ENCODE measurements around the gene MAD1L1. TPM values are rescaled to one million over a fixed set of nuclear protein-coding genes. Genes with fewer than 3 reads are reported as not detected.

MAD1L1 gene
- total RNA-seq, 4 donors from 2014 or later = 21.0 to 49.7 (median 29.8) TPM

DNA sequence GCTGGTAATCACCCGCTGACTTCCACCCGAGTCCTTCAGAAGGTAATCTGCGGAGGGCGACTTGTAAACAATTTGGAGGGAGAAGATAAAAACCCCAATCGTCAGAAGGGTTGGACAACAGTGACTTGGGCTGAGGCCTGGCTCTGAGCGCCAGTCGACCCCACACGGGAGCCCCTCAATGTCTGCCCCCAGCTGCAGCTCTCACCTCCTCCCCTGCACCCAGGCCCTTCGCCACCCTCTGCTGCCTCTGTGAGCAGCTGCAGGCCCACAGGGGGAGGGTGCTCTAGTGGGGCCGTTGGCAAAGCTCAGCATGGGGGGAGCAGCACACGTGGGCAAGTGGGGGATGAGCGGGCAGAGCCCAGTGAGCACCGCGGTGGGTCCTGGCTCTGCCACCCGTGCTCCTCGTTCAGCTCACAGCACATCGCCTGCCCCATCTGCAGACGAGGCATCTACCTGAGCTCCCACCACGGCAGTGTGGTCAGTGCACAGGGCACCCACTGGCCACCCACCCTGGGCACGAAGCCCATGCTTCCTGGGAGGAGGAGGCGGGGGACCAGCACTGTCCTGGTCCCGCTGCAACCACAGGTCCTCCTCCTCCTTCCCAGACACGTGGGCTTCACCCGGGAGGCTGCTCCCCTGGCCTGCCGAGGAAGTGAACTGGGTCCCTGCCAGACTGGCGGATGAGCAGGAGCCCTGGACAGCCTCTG lies 282.1 kb downstream of the MAD1L1 start:
- TF ChIP-seq, protein P1, sequence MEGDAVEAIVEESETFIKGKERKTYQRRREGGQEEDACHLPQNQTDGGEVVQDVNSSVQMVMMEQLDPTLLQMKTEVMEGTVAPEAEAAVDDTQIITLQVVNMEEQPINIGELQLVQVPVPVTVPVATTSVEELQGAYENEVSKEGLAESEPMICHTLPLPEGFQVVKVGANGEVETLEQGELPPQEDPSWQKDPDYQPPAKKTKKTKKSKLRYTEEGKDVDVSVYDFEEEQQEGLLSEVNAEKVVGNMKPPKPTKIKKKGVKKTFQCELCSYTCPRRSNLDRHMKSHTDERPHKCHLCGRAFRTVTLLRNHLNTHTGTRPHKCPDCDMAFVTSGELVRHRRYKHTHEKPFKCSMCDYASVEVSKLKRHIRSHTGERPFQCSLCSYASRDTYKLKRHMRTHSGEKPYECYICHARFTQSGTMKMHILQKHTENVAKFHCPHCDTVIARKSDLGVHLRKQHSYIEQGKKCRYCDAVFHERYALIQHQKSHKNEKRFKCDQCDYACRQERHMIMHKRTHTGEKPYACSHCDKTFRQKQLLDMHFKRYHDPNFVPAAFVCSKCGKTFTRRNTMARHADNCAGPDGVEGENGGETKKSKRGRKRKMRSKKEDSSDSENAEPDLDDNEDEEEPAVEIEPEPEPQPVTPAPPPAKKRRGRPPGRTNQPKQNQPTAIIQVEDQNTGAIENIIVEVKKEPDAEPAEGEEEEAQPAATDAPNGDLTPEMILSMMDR (IDR thresholded peaks at IDR 0.05; ENCODE audit: low read depth) = no peak

DNA sequence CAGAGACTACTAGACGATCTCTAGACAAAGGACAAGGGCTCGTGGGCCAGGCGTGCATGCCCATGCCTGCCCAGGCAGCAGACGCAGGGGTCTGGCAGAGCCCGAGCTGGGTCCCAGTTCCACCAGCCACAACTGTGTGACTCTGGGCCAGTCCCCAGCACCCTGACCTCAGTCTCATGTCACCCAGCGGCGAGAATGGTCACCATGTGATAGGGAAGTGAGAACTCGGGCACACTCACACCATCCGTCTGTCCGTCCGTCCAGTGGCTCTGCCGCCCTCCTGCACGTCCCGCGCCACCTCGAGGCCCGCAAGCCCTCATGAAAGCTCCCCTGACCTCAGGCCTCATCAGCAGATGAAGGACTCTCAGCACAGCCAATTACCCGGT lies 282.7 kb downstream of the MAD1L1 start:
- TF ChIP-seq, protein P1 (IDR thresholded peaks at IDR 0.05; ENCODE audit: low read depth) = no peak

DNA sequence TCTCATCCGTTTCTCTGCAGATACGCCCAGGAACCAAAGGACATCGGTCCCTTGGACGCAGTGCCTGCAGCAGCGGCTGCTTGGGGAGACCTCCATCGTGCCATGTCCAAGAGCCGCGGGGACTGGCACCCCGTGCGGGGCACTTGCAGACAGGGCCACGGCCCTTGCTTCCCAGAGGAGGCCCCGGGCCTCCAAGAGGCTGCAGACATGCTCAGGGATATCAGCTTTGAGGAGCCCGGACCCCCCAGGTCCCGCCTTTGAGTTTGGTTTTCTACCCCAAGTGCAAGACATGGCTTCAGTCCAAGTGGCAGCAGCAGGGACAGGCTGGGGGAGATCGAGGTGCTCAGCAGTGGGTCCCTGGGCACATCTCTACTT lies 283.1 kb downstream of the MAD1L1 start:
- TF ChIP-seq, protein P1 (IDR thresholded peaks at IDR 0.05; ENCODE audit: low read depth) = no peak

DNA sequence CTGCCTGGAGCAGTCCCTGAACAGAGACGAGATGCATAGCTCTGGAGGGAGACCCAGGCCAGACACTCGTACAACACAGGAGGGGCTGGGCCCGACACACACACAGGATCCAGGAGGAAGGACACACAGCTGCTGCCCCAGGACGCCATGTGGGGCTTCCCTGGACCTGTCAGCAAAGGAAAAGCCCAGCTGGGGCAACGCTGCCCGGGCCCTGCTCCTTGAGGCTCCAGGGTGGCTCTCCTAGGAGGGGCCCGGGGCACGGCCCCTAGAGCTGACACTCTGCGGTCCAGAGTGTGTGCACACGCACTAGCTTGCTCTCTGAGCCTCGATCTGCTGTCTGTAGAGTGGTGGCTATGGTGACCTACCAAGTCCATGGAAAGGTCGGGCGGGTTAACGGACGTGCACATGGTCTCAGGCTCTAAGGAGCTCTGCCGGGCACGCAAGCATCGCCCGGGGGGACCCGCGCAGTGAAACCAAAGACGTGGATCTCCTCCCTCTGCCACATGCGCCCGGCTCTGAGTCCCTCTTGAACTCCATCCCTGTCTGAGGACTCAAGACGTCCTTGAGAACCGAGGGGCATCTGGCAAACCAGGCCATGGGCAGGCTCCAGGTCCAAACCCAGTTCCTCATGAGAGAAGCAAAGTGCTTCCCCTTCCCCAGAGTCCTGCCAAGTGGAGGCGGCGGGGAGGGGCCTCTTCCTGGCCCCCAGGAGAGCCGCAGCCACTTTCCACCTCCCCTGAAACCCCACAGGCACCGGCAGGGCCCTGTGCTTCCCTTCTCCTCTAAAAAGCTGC lies 283.7 kb downstream of the MAD1L1 start:
- TF ChIP-seq, protein P1 (IDR thresholded peaks at IDR 0.05; ENCODE audit: low read depth) = no peak

DNA sequence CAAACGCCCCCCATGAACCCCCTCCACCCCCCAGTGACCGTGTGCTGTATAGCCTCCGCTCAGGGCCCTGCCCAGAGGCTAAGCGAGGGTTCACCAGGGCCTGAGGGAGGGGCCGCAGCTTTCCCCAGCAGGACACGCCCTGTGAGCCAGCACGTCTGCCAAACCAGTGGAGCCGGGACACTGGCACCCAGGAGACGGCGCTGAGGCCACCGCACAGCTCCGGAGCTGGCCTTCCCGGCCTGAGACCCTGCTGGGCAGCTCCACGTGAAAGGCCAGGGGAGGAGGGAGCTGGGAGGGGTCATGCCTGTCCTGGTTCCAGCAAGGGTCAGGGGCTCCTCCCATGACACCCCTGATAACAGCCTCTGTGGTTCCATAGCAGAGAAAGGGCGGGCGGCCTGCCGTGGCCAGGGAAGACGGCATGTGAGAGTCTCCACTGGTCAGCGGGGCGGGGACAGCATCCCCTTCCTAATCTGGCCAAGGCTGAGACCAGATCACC lies 284.4 kb downstream of the MAD1L1 start:
- TF ChIP-seq, protein P1 (IDR thresholded peaks at IDR 0.05; ENCODE audit: low read depth) = no peak

DNA sequence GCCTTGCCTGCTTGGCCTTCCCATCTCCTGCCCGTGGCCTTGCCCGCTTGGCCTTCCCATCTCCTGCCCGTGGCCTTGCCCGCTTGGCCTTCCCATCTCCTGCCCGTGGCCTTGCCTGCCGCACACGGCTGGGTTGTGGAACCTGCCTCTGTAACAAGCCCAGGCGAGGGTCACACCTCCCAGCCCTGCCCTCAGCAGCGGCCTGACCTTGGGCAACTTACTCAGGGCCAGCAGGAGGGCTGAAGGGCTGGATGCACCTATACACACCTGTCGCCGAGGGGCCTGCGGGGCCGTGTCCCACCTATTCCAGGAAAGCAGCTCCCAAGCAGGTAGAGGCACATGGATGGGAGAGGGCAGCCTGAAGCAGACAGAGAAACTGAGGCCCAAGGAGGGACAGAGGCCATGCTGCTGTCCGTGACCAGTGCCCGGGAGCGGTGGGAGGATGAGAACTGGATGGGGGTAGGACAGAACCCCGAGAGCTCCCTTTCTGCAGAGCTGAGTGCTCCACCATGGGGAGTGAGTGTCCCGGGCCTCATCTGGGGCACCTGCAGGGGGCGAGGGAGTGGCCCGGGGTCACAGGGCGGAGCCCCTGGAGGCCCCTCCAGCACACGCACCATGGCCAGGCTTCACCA lies 285.0 kb downstream of the MAD1L1 start:
- TF ChIP-seq, protein P1 (IDR thresholded peaks at IDR 0.05; ENCODE audit: low read depth) = no peak
